ENCODE results near the gene IL22.

The IL22 gene

GRCh38 chr12:68280240-68280639 is 26.8 kb upstream of the IL22 start:
- TF ChIP-seq GABPA (IDR thresholded peaks at IDR 0.05; ENCODE audit: low read depth) = no peak
- TF ChIP-seq CTCF (IDR thresholded peaks at IDR 0.05; ENCODE audit: insufficient read depth, low read length) = no peak
- no peak for TF ChIP-seq POLR2AphosphoS5 (IDR thresholded peaks at IDR 0.05; ENCODE audit: low read depth)
- TF ChIP-seq REST (IDR thresholded peaks at IDR 0.05; ENCODE audit: insufficient replicate concordance, low read depth) = no peak
- TF ChIP-seq SPI1 (IDR thresholded peaks at IDR 0.05; ENCODE audit: borderline replicate concordance, low read depth) = no peak
- no peaks in the 10 kb centered on the region for H3K27me3 ChIP-seq (ENCODE audit: insufficient read depth, poor library complexity, severe bottlenecking)
- no peak overlapping the region for H3K4me3 ChIP-seq (replicated peaks; ENCODE audit: insufficient read depth, low read length)
- H3K27ac ChIP-seq (replicated peaks) = no peak overlapping the region
- no peak for DNase-seq (ENCODE audit: low read depth in 1 of 2, low spot score in 1 of 2)

GRCh38 chr12:68279227-68280054 is 26.0 kb upstream of the IL22 start:
- H3K27me3 ChIP-seq (ENCODE audit: insufficient read depth, poor library complexity, severe bottlenecking) = no peaks in the 10 kb centered on the region
- no peak overlapping the region for H3K4me3 ChIP-seq (replicated peaks; ENCODE audit: insufficient read depth, low read length)
- no peak for DNase-seq (ENCODE audit: low read depth in 1 of 2, low spot score in 1 of 2)
- TF ChIP-seq CTCF (IDR thresholded peaks at IDR 0.05; ENCODE audit: insufficient read depth, low read length) (no peak), GABPA (IDR thresholded peaks at IDR 0.05; ENCODE audit: low read depth) (no peak), POLR2AphosphoS5 (IDR thresholded peaks at IDR 0.05; ENCODE audit: low read depth) (no peak), SPI1 (IDR thresholded peaks at IDR 0.05; ENCODE audit: borderline replicate concordance, low read depth) (no peak), REST (IDR thresholded peaks at IDR 0.05; ENCODE audit: insufficient replicate concordance, low read depth) (no peak)
- no peak overlapping the region for H3K27ac ChIP-seq (replicated peaks)

- TF ChIP-seq REST (IDR thresholded peaks at IDR 0.05; ENCODE audit: insufficient replicate concordance, low read depth) (no peak), POLR2AphosphoS5 (IDR thresholded peaks at IDR 0.05; ENCODE audit: low read depth) (no peak), GABPA (IDR thresholded peaks at IDR 0.05; ENCODE audit: low read depth) (no peak), SPI1 (IDR thresholded peaks at IDR 0.05; ENCODE audit: borderline replicate concordance, low read depth) (no peak), CTCF (IDR thresholded peaks at IDR 0.05; ENCODE audit: insufficient read depth, low read length) (no peak)
- DNase-seq (ENCODE audit: low read depth in 1 of 2, low spot score in 1 of 2) = no peak
- Histone ChIP-seq H3K27me3 (ENCODE audit: insufficient read depth, poor library complexity, severe bottlenecking) (no peaks in the 10 kb centered on the region), H3K27ac (replicated peaks) (no peak overlapping the region), H3K4me3 (replicated peaks; ENCODE audit: insufficient read depth, low read length) (no peak overlapping the region)
Observed at GRCh38 chr12:68276402-68276930, 23.1 kb upstream of the IL22 start.

All from HL-60 (cell line).